HG03558 (cell line): ENCODE results near the gene FUT9.

ENCODE experiments used
- ATAC-seq: cut with Tn5 transposase; IDR thresholded peaks from one replicate; pipeline ENCODE4 v1.9.1; 2021; ENCODE audit warnings: moderate number of reproducible peaks; ENCODE audit not compliant: unreplicated experiment; ENCODE audit errors: extremely low read depth

The FUT9 gene

GRCh38 chr6:96015518-96016333 is at the start of gene FUT9:
Gene FUT9 (plus strand): TSS chr6:96015974. CDS start chr6:96203156, 187,182 bp downstream.
- no peak for ATAC-seq

GRCh38 chr6:95967594-95967993 is 48.2 kb upstream of the FUT9 start:
- no peak for ATAC-seq

- no peak for ATAC-seq
Measured at GRCh38 chr6:95973976-95974375, 41.8 kb upstream of the FUT9 start.

GRCh38 chr6:95978230-95978629 is 37.5 kb upstream of the FUT9 start:
- no peak for ATAC-seq

- no peak for ATAC-seq
Measured at GRCh38 chr6:95991906-95992305, 23.9 kb upstream of the FUT9 start.

- ATAC-seq, result no peak
Measured at GRCh38 chr6:95994151-95994550, 21.6 kb upstream of the FUT9 start.

- ATAC-seq, result no peak
Measured at GRCh38 chr6:95998133-95998532, 17.6 kb upstream of the FUT9 start.

GRCh38 chr6:96001891-96002575 is 13.7 kb upstream of the FUT9 start:
- ATAC-seq, result no peak

- no peak for ATAC-seq
Measured at GRCh38 chr6:96002576-96002910, 13.2 kb upstream of the FUT9 start.

- no peak for ATAC-seq
Measured at GRCh38 chr6:96002912-96003311, 12.9 kb upstream of the FUT9 start.

GRCh38 chr6:96007663-96008062 is 8.1 kb upstream of the FUT9 start:
- no peak for ATAC-seq

GRCh38 chr6:96013531-96013930 is 2.2 kb upstream of the FUT9 start:
- no peak for ATAC-seq

GRCh38 chr6:96014846-96015517 is 792 bp upstream of the FUT9 start:
- no peak for ATAC-seq

- ATAC-seq, result no peak
Measured at GRCh38 chr6:96016334-96017069, 728 bp downstream of the FUT9 start.

GRCh38 chr6:96017070-96017359 is 1.2 kb downstream of the FUT9 start:
- ATAC-seq, result no peak

- no peak for ATAC-seq
Measured at GRCh38 chr6:96022225-96022624, 6.5 kb downstream of the FUT9 start.

GRCh38 chr6:96032661-96033060 is 16.9 kb downstream of the FUT9 start:
- no peak for ATAC-seq

- no peak for ATAC-seq
Measured at GRCh38 chr6:96051555-96051954, 35.8 kb downstream of the FUT9 start.

GRCh38 chr6:96058082-96058481 is 42.3 kb downstream of the FUT9 start:
- ATAC-seq, result no peak

- ATAC-seq, result no peak
Measured at GRCh38 chr6:96059586-96059985, 43.8 kb downstream of the FUT9 start.

- ATAC-seq, result no peak
Measured at GRCh38 chr6:96060249-96060648, 44.5 kb downstream of the FUT9 start.
